CD4-positive, alpha-beta T cell treated with Interleukin-15 for 1 hour (primary cell): ENCODE results near the gene MAP3K15.
A peak's percentile ranks its signal among the peaks of the same experiment; 100 is the strongest.

Experiments used
- DNase-seq: peaks from one replicate; pipeline ENCODE4 v3.0.0-alpha.2; 2020

MAP3K15 gene

GRCh38 chrX:19388741-19389140 is 126.6 kb downstream of the MAP3K15 start:
- DNase-seq, result no peak

- no peak for DNase-seq
These were observed 127.1 kb downstream of the MAP3K15 start for GRCh38 chrX:19388064-19388679.

DNA sequence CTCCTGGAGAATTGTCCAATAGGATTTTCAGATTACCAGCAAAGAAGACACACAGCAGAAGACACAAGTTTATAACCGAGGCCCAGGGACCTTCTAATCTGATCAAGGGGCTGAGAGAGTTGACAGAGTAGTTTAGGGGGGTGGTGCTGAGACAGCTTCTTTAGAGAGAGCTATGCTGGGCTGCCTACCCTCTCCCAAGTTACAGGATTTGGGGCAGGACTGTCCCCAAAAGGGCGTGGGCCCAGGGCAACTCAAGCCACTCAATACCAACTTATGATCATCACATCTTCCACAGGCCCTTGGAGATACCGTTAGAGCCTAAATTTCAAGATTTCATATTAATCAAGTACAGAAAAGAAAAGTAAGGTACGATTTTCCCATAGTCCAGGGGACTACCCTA is 128.6 kb downstream of the MAP3K15 start:
- no peak for DNase-seq

GRCh38 chrX:19382555-19383145 is 132.7 kb downstream of the MAP3K15 start:
- peak; percentile 30 for DNase-seq

DNA sequence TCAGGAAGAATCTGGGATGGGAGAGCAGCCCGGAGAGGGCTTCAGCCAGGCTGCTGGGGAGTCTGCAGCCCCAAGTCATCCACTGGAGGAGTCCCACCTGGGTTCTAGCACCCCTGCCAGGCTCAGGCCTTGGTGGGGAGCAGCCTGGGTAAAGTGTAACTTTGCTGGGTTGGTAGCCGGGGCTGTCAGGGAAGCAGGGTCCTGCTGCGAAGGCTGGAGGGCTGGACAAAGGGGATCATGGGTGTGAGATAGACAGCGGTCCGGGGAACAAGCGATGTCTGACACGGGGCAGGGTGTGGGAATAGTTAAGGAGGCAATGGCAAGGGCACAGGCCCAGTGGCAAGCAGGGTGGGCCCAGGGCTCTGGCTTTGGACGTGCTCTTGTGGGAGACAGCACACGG is 134.0 kb downstream of the MAP3K15 start:
- no peak for DNase-seq

DNA sequence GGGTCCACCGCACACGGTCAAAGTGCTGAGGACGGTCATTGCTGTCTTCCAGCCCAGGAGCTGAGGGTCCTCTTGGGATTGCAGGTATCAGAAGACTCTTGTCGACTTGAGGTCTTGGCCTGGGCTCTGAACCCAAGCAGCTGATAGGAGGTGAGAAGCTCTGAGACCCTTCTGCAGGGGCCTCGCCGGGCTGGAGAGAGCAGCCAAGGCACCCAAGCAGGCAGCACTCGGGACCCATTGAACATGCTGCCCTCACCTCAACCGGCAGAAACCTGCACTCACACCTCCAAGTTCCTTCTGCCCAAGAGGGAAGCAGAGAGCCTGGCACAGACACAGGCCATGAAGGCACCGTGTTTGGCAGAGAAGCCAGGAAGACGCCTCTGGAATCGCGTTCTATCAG is 137.5 kb downstream of the MAP3K15 start:
- DNase-seq, result no peak

- DNase-seq, result no peak
These were observed 139.8 kb downstream of the MAP3K15 start for GRCh38 chrX:19375546-19375945.

GRCh38 chrX:19373351-19373891 is 141.9 kb downstream of the MAP3K15 start:
- DNase-seq, result no peak

DNA sequence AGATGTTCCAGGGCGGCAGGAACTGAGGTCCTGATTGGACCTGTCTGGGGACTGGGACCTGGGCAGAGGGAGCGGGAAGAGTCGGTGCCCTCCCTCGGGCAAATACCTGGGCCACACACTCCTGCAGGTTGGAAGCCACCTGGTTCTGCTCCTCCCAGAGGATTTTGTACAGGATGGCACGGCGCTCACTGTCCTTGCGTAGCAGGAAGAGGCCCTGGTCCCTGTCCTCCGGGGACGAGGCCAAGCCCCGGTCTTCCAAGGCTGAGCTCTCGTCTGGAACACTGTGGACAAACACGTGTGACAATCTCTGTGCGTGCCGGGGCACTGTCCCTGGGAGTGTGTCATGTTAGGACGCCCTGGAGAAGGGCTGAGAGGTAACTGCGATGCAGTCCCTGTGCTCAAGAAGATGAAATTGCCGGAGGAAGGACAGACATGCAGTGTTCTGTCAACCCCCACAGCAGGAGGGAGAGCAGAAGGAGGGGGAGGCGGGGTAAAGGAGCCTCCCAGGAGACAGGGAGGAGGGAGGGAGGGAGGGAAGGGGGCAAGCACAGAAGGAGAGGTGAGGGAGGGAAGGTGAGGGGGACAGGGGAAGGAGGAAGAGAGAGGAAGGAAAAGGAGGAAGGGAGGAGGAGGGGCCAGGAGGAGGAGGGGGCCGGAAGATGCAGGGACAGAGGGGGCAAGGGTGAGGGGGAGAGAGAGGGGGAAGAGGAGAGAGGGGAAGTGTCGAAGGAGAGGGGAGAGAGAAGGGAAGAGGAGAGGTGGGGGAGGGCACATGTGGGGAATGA is 142.6 kb downstream of the MAP3K15 start:
- no peak for DNase-seq

- peak; percentile 59 for DNase-seq
These were observed 143.2 kb downstream of the MAP3K15 start for GRCh38 chrX:19372170-19372546.

DNA sequence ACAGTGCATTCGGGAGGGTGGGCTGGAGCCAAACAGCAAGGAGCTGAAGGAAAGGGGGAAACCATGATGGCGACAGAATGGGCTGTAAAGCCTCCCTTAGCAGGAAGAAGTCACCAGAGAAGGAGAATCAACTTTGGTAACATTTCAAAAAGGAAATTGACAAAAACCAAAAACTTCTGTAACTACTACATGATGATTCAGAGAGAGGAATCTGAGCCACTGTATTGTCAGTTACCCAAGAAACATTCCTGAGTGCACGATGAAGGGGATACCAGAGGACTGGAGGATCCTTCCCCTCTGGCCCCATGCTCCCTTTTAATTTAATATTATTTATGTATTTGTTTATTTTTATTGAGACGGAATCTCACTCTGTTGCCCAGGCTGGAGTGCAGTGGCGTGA is 145.2 kb downstream of the MAP3K15 start:
- DNase-seq, result no peak

DNA sequence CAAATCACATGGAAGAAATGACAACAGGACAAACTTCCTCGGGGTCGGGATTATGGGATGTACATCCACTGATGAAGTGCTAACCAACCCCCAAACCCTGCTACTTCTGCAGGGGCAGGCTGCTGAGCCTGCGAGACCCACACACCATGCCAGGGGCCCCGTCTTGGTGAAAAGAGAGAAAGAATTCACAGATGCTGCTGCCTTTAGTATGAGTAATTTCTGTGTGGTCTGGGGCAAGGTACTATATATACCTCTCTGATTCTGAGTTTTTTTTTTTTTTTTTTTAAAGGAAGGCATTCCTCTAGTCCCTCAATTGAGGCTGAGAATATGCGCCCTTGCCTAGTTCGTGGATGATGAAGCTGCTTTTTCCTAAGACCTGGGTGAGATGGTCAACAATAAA is 146.7 kb downstream of the MAP3K15 start:
- DNase-seq, result no peak

GRCh38 chrX:19361701-19362100 is 153.6 kb downstream of the MAP3K15 start:
- DNase-seq, result no peak

- no peak for DNase-seq
These were observed 154.4 kb downstream of the MAP3K15 start for GRCh38 chrX:19360903-19361302.

- no peak for DNase-seq
These were observed 156.8 kb downstream of the MAP3K15 start for GRCh38 chrX:19358521-19358920.

DNA sequence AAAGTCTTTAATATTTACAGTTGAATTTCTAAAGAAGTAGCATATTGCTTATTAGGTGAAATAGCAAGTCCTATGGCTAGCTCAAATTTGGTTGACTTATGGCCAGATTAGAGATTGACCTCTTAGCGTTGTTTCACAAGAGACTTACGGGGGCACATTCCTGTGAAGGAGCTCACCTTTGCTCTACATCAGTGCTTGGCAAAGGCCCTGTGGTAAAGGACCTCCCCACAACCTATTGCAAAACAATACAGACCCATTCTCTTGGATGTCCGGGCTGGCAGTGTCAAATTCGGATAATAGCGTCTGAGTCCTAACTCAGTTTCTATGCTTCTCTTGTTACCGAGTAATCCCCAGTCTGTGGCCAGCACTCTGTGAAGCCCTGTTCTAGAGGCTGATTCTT is 160.7 kb downstream of the MAP3K15 start:
- no peak for DNase-seq

- no peak for DNase-seq
These were observed 164.3 kb downstream of the MAP3K15 start for GRCh38 chrX:19350941-19351384.

DNA sequence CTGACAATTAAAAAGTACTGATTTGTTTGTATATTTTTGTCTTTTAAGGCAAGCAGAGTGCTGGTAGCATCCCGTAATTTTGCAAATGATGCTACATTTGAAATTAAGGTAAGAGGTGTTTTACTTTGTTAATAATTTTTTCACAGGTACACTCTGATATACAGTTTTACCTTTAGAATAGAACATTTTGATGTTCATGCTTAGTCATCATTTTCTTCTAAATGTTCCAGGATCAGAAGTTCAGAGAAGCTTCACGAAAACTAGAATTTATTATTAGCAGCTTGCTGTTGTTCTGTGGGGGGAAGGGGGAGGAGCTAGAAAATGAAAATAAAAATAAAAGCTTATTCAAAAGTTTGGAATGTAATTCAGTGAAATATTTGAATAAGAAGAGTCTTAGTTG is 166.0 kb downstream of the MAP3K15 start:
- no peak for DNase-seq

DNA sequence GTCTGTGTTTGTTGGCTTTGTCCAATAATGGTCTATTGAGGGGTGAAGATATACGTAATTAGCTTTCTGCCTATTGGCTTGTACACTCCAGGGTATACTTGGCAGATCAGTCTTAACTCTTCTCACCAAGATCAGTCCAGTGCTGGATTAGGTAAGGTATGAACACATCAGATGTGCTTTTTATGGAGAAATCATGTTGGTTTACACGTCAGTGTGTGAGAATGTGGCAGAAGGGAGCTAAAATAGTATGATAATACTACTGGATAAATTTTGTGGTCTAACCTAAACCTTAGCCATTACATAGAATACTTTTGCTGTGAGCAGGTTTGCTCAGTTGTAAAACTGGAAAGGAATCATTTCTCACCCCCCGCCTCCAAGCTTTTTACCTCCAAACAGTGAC is 167.4 kb downstream of the MAP3K15 start:
- DNase-seq, result no peak

- DNase-seq, result no peak
These were observed 170.6 kb downstream of the MAP3K15 start for GRCh38 chrX:19344661-19345060.

DNA sequence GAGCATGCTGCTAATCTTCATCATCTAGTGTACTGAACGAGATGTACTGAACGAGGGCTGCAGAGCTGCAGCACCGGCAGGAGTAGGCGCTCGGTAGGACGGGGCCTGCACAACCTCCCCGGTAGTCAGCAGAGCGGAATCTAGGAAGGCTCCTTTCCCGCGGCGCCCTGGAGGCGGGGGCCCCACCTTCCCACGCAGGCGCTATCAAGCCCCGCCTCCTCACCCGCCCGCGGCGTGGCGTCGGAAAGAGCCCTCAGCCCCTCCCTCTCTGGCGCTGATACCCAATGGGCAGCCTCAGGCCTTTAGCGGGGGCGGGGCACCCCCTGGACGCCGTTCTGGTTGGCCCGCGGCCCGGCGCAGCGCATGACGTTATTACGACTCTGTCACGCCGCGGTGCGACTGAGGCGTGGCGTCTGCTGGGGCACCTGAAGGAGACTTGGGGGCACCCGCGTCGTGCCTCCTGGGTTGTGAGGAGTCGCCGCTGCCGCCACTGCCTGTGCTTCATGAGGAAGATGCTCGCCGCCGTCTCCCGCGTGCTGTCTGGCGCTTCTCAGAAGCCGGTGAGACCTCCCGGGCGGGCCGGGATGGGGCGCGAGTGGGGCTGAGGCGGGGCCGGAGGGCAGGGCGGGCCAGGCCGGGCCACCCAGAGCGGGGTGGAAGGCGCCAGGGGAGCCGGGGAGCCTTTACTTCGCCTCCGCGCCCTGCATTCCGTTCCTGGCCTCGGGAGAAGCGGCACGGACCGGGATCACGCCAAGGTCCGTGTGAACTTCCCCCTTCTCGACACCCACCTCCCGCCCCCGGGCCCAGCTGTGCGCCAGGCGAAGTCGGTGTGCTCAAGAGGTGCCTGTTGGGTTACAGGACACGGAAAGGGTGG is 171.5 kb downstream of the MAP3K15 start, which contains the start of gene PDHA1:
TSS of gene PDHA1 (plus strand) at position 393 of the 874 bp plus-strand sequence. CDS start at position 504, 111 bp downstream.
- DNase-seq, result peak; percentile 93

- DNase-seq, result no peak
These were observed 172.2 kb downstream of the MAP3K15 start for GRCh38 chrX:19343085-19343534.
